ENCODE results near the gene CYP17A1.

GRCh38 chr10:102796407-102797176 is 40.6 kb downstream of the CYP17A1 start:
- TF ChIP-seq, protein P1, sequence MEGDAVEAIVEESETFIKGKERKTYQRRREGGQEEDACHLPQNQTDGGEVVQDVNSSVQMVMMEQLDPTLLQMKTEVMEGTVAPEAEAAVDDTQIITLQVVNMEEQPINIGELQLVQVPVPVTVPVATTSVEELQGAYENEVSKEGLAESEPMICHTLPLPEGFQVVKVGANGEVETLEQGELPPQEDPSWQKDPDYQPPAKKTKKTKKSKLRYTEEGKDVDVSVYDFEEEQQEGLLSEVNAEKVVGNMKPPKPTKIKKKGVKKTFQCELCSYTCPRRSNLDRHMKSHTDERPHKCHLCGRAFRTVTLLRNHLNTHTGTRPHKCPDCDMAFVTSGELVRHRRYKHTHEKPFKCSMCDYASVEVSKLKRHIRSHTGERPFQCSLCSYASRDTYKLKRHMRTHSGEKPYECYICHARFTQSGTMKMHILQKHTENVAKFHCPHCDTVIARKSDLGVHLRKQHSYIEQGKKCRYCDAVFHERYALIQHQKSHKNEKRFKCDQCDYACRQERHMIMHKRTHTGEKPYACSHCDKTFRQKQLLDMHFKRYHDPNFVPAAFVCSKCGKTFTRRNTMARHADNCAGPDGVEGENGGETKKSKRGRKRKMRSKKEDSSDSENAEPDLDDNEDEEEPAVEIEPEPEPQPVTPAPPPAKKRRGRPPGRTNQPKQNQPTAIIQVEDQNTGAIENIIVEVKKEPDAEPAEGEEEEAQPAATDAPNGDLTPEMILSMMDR (IDR thresholded peaks at IDR 0.05) = no peak
- TF ChIP-seq POLR2A (IDR thresholded peaks at IDR 0.05) = no peak
- peak; percentile 17 to 70 (median 28) for TF ChIP-seq POLR2AphosphoS5 (IDR thresholded peaks at IDR 0.05)

All from breast epithelium (tissue), 3 donors.